DMS153 treated with DMSO at 0.1 percent for 48 hours (cell line): Measurements from ENCODE around the gene GDPD3.
A peak's percentile ranks its signal among the peaks of the same experiment; 100 is the strongest.

Experiments
- DNase-seq: peaks from one replicate; lab custom pipeline; 2025; ENCODE audit not compliant: unreplicated experiment; lab: John Stamatoyannopoulos, UW

The GDPD3 gene

DNA sequence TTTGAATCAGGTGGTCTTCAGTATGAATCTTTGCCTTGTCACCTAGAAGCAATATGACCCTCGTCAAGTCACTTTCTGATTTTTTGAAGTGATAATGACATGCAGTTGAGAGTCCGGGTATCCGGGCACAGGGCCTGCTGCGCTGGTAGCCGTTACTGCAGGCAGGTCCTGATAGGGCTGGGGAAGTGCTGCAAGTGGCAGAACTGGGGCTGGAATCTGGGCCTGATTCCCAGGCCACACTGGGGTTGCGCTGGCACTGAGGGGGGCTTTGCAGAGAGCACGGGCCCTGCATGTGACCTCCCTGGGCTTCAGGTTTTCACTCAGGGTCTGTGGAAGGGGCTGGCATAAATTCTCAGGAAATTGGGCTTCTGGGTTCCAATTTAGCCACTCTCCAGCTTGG is 34.6 kb downstream of the GDPD3 start:
- DNase-seq = no peak

DNA sequence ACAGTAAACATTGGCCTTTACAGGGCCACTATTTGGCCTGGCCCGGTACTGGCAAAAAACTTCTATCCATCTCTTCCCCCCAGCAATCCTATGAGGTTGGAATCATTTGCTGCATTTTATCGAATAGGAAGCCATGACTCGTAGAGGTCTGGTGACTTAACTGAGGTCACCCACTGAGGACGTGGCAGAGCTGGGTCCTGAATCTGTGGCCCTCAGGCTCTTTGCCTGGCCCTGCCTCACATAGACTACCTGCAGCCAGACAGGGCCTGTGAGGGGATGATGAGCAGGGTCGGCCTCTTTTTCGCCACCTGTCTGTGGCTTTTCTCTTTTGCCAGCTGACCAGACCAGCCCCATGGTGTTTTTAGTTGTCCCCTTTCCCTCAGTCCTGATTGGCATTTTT is 35.7 kb downstream of the GDPD3 start:
- DNase-seq = no peak

DNA sequence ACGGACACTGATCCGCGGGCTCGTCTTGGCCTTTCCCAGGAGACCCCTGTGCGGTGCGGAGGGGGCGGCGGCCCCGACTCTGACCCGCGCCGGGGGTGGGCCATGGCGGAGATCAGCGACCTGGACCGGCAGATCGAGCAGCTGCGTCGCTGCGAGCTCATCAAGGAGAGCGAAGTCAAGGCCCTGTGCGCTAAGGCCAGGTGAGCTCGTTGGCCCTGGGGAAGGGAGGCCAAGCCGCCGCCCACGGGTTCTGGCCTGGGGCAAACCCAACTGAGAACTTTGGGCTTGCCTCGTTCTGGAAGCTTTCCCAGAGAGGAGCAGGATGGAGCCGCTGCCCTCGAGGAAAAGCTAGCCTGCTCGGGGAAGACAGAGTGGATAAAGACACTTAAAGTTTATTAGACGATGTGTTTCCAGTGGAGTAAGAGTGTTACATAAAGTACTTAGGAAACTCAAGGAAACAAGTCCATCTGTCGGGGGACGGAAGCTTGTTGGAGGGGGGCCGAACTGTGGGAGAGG is 37.0 kb downstream of the GDPD3 start:
- no peak for DNase-seq

DNA sequence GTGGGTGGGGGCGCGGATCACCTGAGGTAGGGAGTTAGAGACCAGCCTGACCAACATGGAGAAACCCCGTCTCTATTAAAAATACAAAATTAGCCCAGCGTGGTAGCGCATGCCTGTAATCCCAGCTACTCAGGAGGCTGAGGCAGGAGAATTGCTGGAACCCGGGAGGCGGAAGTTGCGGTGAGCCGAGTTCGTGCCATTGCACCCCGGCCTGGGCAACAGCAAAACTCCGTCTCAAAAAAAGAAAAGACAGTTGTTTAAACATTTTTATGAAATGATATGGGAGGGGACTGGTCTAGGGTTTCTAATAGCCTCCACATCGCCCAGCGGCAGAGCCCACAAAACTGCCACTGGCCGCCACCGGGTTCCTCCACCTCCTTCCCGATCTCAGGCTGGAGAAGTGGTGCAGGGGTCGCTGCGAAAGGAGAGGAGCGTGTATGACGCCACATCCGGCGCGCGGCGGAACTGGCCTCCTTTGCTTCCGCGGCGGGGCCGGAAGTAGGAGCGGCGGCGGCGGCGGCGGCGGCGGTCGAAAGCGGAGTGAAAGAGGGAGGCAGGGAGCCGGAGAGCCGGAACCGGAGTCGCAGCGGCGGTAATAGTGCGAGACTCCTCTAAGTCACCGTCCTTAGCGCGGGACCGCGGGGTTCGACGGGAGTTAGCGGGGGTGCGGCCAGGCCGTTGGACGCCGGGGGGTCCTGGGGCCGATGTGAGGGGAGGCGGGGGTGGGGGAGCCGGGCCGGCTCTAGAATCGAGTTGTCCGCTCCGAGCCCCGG is 37.6 kb downstream of the GDPD3 start, which contains the start of gene PPP4C:
Gene PPP4C (plus strand): TSS at position 492 of the 773 bp plus-strand sequence. CDS start 384 bp downstream, outside the sequence.
- DNase-seq = peak; percentile 82

DNA sequence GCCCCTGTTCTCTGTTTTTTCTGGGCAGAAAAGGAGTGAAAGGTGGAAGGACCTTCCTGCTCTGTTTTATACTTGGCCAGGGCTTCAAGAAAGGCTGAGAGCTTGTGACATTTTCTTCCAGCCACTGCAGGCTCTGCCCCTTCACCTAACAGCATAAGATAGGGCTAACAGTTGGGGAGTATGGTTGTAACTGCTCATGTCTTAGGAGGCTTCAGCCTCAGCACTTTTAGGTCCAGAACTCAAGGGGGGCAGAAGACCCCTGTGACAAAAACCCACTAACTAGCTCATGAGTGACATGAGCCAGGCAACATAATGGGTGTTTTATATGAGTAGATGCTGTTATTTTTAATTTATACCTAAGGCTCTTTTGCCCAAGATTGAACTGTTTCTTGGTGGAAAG is 42.8 kb downstream of the GDPD3 start:
- DNase-seq = no peak

DNA sequence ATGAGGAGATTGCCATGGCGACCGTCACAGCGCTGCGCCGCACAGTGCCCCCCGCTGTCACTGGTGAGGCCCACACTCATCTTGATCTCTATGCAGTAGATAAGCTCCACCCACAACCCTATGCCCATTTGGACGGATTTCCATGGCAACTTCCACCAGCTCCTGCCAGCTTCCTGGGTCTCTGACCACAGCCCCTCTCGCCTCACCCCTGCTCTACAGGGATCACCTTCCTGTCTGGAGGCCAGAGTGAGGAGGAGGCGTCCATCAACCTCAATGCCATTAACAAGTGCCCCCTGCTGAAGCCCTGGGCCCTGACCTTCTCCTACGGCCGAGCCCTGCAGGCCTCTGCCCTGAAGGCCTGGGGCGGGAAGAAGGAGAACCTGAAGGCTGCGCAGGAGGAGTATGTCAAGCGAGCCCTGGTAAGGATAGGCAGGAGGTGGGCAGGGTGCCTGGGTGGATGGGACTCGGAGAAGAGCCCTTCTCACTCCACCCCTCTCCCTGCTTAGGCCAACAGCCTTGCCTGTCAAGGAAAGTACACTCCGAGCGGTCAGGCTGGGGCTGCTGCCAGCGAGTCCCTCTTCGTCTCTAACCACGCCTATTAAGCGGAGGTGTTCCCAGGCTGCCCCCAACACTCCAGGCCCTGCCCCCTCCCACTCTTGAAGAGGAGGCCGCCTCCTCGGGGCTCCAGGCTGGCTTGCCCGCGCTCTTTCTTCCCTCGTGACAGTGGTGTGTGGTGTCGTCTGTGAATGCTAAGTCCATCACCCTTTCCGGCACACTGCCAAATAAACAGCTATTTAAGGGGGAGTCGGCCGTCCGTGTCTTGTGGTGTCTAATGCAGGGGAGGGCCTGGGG is 43.5 kb downstream of the GDPD3 start:
- no peak for DNase-seq

DNA sequence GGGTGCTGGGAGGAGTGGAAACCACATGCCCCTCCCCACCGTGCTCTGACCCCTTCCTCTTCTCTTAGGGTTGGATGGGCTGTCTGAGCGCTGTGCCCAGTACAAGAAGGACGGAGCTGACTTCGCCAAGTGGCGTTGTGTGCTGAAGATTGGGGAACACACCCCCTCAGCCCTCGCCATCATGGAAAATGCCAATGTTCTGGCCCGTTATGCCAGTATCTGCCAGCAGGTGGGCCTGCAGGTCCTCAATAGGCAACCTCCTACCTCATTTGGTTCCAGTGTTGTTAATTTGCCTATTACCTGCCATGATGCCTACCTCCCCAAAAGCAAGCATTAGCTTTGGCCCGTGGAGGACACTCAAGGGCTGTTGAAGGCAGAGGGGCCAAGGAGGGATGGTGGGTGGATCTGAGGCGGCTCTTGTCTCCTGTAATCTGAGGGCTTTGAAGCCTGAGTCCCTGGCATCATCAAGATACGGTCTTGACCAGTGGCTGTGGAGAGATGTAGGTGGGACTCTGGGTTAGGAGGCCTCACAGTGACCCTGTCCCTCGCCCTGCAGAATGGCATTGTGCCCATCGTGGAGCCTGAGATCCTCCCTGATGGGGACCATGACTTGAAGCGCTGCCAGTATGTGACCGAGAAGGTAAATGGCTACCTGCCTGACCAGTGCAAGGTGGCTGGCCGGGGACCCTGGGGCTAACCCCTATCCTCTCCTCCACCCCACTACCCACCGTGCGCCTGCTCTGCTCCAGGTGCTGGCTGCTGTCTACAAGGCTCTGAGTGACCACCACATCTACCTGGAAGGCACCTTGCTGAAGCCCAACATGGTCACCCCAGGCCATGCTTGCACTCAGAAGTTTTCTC is 44.4 kb downstream of the GDPD3 start:
- no peak for DNase-seq

DNA sequence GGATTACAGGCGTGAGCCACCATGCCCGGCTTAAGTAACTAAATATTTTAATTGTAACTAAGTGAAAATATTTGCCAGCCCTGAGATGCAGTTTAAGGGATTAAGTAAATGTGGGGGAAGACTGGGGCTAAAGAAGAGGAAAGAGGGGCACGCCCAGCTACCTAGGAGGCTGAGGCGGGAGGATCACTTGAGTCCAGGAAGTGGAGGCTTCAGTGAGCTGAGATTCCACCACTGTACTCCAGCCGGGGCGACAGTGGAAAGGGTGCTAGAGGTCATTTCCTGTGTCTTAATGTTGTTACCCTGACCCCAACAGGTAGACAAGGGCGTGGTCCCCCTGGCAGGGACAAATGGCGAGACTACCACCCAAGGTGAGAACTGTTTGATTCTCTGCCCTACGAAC is 45.0 kb downstream of the GDPD3 start:
- DNase-seq = no peak

DNA sequence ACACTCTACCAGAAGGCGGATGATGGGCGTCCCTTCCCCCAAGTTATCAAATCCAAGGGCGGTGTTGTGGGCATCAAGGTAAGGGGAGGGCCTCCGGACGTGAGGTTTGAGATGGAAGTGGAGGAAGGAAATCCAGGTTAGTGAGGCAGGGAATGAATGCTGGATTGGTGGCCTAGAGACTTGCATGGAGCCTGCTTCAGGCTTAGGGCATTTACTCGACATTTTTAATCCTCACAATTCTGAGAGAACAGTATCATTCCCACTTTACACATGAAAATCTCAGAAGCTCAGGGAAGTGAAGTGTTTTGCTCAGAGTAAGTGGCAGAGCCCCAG is 45.8 kb downstream of the GDPD3 start:
- DNase-seq = no peak

DNA sequence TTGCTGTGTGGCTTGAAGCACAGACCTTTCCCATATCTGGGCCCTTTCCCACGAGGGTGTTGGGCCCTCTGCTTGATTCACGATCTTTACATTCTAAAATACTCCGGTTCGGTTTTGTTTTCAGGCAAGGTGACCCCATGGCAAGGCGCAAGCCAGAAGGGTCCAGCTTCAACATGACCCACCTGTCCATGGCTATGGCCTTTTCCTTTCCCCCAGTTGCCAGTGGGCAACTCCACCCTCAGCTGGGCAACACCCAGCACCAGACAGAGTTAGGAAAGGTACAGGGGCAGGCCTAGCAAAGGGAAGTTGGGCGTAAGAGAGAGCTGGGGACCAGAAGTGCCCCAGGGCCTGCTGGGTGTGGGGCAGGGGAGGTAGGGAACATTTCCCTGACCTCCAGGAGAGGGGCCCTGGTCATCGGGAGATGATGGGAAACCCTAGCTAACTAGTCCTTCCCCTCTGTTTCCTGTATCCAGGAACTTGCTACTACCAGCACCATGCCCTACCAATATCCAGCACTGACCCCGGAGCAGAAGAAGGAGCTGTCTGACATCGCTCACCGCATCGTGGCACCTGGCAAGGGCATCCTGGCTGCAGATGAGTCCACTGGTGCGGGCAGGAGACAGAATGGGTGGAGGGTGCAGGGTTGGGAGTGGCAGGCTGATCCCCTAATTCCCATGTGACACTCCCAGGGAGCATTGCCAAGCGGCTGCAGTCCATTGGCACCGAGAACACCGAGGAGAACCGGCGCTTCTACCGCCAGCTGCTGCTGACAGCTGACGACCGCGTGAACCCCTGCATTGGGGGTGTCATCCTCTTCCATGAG is 46.4 kb downstream of the GDPD3 start:
- DNase-seq = no peak

DNA sequence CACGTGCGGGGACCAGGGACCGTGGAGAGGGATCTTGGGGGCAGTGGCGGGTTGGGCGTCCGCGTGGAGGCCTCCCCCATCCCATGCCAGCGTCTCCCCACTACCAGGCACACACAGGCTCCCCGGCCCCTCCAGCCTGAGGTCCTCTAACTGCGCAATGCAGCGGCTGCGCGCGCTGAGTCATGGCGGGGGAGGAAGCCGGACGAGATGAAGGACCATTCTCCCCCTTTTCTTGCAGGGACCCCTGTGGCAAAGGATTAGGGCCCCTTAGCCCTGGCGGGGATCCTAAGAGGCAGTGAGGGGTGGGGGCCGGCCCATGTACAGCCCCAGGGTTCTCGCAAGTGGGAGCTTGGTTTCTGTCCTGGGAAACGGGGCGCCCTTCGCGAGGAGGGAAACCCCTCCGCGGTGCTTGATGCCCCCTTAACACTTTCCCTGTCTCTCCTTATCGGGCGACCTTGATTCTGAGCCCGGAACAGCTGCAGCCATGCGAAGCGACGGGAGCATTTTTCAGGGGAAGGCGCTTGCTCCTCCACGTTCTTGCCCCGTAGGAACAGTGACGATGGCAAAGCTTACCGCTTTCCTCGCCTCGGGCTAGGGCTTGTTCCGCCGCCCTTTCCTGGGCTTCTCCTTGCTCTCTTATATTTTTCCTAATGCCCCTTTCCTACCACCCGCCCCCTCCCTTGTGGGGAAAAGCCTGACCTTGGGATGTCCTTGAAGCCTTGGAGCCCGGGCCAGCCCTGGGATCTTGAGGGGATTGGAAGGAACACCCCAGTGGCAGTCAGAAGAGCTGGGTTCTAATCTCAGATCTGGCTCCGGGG is 47.2 kb downstream of the GDPD3 start:
- DNase-seq = no peak

DNA sequence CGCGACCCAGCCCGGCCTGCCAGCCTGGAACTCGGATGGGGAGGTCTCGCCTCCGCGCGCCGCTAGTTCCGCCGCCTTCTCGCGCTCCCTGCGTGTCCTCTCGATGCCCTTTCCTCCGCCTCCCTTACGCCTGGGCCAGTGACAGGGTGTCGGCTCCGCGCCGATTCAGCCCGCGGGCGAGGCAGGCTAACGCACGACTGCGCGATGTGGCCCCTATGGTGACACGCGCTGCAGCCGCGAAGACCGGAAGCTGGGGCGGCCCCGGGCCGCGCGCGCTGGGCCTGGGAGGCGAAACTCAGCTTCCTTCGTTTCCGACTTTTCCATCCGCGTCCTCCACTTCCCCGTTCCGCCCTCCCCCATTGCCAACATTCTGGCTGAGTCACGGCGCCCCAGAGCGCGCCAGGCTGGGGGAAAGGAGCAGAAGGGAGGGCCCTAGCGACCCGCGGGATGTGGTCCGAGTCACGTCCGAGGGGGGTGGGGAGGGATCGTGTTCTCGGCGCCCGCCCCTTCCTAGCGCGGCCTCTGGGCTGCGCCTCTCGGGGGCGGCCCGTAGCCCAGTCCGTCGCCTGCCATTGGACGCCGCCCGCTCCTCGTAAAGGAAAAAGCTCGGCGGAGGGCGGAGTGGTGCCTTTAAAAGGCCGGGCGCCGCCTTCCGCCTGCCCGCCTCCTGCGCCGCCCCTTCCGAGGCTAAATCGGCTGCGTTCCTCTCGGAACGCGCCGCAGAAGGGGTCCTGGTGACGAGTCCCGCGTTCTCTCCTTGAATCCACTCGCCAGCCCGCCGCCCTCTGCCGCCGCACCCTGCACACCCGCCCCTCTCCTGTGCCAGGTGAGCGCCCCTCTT is 48.0 kb downstream of the GDPD3 start, which contains the start of gene ALDOA:
Gene ALDOA (plus strand): TSS at position 659 of the 841 bp plus-strand sequence. CDS start 1,138 bp downstream, outside the sequence.
- DNase-seq = peak; percentile 95

DNA sequence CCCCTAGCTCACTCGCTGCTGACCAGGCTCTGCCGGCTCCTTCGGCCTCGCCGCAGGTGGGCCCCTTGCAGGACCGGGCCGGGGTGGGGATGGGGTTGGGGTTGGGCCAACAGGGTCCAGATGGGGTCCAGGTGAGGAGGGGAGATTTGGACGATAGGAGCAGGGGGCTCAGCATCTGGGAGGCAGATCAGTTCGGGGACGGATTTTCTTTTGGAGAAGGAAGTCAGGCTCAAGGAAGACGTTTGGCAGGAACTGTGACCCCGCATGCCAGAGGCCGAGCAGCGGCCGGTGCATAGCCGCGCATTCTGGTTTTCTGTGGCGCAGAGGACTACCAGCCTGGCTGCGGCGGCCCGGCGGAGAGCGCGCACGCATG is 48.6 kb downstream of the GDPD3 start:
- no peak for DNase-seq

DNA sequence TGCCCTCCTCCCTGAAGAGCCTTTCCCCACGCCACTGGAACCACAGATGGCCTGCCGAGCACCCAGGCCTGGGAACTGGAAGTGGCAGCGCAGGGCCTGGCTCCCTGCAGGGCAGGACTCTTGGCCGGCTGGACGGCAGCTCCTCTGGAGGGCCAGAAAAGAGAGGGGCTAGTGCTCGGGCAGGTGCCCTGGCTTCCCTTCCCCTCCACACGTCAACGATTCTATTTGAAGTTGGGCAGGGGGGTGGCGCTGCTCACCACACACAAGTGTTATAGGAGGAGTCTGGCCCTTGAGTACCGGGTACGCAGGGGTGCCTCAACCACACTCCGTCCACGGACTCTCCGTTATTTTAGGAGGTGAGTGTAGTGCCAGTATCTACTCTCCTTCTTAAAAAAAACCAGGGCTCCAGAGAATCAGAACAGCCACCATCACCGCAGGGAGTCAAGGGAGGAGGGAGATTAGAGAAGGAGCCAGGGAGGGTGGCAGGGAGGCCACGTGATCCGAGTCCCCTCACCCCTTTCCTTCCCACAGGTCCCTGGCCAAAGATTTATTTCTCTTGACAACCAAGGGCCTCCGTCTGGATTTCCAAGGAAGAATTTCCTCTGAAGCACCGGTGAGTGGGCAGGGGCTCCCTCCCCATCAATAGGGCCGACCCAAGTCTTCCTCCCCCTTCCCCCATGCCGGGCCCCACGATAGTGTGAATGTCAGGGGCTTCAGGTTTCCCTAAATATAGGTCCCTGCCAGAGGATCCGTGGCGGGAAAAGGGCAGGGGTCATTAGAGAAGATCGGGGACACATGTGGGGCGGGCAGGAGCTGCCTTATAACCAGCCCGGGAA is 49.2 kb downstream of the GDPD3 start:
- DNase-seq = peak; percentile 58

DNA sequence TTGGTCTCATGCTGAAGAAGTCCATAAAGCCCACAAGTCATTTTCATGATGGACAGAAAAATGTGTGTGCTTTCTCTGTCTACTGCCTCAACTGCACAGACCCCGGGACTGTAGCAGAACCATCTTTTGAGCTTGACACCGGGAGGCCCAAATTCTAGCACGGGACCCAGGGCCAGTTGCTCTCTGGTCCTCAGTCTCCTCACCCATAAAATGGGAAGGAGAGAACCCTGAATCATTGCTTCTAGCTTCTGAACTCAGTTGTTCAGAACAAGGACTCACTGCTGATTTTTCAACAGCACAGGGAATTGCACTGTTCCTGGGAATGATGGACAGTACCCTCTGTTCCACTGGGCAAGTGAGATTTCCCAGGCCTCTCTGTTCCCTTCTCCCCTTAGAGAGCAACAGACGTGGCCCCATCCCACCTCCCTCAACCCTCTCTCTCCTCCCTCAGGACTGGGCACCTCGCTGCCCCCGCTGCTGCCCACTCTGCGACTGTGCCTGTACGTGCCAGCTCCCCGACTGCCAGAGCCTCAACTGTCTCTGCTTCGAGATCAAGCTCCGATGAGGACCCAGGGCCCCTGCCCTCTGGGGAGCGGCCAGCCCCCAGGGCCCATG is 50.0 kb downstream of the GDPD3 start:
- no peak for DNase-seq

DNA sequence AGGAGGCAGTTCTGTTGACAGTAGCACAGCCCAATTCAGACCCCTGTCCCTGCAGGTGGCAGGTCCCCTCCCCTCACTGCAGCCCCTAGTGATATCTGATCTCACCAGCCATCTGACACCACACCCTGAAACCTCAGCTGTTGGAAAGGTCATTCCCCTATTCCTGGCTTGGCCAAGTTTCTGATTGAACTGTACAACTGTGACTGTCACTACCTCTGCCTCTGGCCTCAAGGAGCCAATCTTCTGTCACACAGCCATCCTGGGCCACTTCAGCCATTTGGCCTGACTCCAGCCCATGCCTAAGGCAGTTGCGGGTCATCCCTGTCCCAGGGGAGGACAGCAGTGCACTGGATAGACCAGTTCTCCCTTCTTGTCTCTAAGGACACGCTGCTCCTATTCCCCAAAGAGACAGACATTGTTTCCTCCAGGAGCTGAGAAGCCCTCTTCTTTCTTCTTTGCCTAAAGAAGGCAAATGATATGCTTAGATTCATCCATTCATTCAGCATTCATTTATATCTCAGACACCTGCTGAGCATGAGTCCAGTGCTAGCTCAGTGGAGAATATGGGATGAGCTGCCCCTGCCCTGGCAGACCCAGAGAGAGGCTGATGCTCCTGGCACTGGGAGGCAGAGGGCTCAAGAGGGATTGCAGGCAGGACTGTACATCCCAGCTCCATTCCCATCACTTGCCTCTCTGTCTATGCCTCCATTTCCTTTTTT is 52.3 kb downstream of the GDPD3 start:
- no peak for DNase-seq

DNA sequence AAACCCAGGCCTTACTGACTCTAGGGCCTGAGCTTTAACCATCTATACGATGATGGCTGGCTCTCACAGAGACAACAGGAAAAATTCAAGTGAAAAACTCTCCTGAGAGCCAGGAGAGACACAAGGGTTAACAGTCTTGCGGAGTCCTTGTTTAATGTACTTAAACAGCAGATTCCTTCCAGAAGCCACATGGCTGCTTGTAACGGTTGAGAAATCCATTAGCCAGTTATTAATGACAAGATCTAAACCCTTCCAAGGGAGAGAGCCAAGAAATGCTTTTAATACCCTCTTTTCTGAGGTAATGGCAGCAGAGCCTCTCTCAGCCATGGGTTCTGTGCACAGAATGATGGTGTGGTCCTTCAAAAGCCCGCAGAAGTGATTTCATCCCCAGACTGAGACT is 53.0 kb downstream of the GDPD3 start:
- no peak for DNase-seq
